Neural cell (in vitro differentiated cells): Measurements from ENCODE around the gene UGCG. TPM values are rescaled to one million over a fixed set of nuclear protein-coding genes. Genes with fewer than 3 reads are reported as not detected.

ENCODE experiments used
- H2AFZ ChIP-seq: fragments of 200-600, 300-800 bp; sonication (generic), shearing (Covaris generic); 2 replicates; pipeline ENCODE4 v1.6.0; 2014; ENCODE audit warnings: low read depth, mild to moderate bottlenecking, antibody characterized with exemption, low read length, moderate library complexity
- H3F3A ChIP-seq: fragments of 200-600 bp; shearing (Covaris generic); 2 replicates; pipeline ENCODE4 v1.6.1; 2016; ENCODE audit warnings: mild to moderate bottlenecking, moderate library complexity, mixed read lengths, antibody characterized with exemption, low read length; ENCODE audit not compliant: insufficient read depth, poor library complexity, severe bottlenecking
- H3K27ac ChIP-seq: fragments of 200-600, 300-800 bp; sonication (generic), shearing (Covaris generic); 2 replicates; pipeline ENCODE4 v1.5.1; 2014; ENCODE audit warnings: mild to moderate bottlenecking, low read length, moderate library complexity
- H3K27me3 ChIP-seq: fragments of 300-800, 200-600 bp; sonication (generic), shearing (Covaris generic); 2 replicates; pipeline ENCODE4 v1.6.0; 2014; ENCODE audit warnings: mild to moderate bottlenecking, low read depth, low read length, moderate library complexity; ENCODE audit not compliant: insufficient read depth
- H3K36me3 ChIP-seq: fragments of 300-800, 200-600 bp; sonication (generic), shearing (Covaris generic); 2 replicates; pipeline ENCODE4 v1.5.1; 2014; ENCODE audit warnings: mild to moderate bottlenecking, antibody characterized with exemption, low read length, moderate library complexity; ENCODE audit not compliant: insufficient read depth
- H3K4me2 ChIP-seq: fragments of 300-800, 200-600 bp; sonication (generic), shearing (Covaris generic); 2 replicates; pipeline ENCODE4 v1.6.0; 2014; ENCODE audit warnings: mild to moderate bottlenecking, low read length
- H3K4me3 ChIP-seq: fragments of 300-800, 200-600 bp; sonication (generic), shearing (Covaris generic); 2 replicates; pipeline ENCODE4 v1.5.1; 2014; ENCODE audit warnings: mild to moderate bottlenecking, low read length, moderate library complexity
- H3K79me2 ChIP-seq: fragments of 200-600 bp; shearing (Covaris generic); replicated peaks from 2 replicates; pipeline ENCODE4 v1.6.0; 2014; ENCODE audit warnings: mild to moderate bottlenecking, low read length, moderate library complexity; ENCODE audit not compliant: insufficient read depth
- H3K9ac ChIP-seq: fragments of 300-800, 200-600 bp; sonication (generic), shearing (Covaris generic); 2 replicates; pipeline ENCODE4 v1.6.1; 2016; ENCODE audit warnings: mild to moderate bottlenecking, low read length, mixed read lengths
- H3K9me2 ChIP-seq: fragments of 200-600 bp; shearing (Covaris generic); 2 replicates; pipeline ENCODE4 v1.6.1; 2016; ENCODE audit warnings: mild to moderate bottlenecking, low read length, mixed read lengths; ENCODE audit not compliant: insufficient read depth
- H3K9me3 ChIP-seq: fragments of 200-600, 300-800 bp; sonication (generic), shearing (Covaris generic); 2 replicates; pipeline ENCODE4 v1.6.1; 2016; ENCODE audit warnings: mild to moderate bottlenecking, mixed run types, low read length, moderate library complexity, mixed read lengths
- H4K20me1 ChIP-seq: fragments of 200-600 bp; shearing (Covaris generic); 2 replicates; pipeline ENCODE4 v1.6.1; 2016; ENCODE audit warnings: mild to moderate bottlenecking, mixed run types; ENCODE audit not compliant: insufficient read depth
- EP300 ChIP-seq: fragments of 450-650 bp; conservative IDR thresholded peaks from 2 replicates; pipeline ENCODE4 v1.6.1; 2014; ENCODE audit warnings: antibody characterized with exemption, mild to moderate bottlenecking, moderate library complexity; ENCODE audit not compliant: poor library complexity, severe bottlenecking
- EZH2 ChIP-seq: fragments of 200-600, 300-800 bp; shearing (Covaris generic), sonication (generic); IDR thresholded peaks from 2 replicates; pipeline ENCODE4 v1.6.1; 2014; ENCODE audit warnings: antibody characterized with exemption, low read length, borderline replicate concordance, mild to moderate bottlenecking; ENCODE audit not compliant: insufficient read depth, poor library complexity, severe bottlenecking
- MXI1 ChIP-seq: fragments of 450-650 bp; conservative IDR thresholded peaks from 2 replicates; pipeline ENCODE4 v1.6.1; 2014; ENCODE audit warnings: antibody characterized with exemption, mild to moderate bottlenecking; ENCODE audit not compliant: poor library complexity, severe bottlenecking
- POLR2AphosphoS5 ChIP-seq: IDR thresholded peaks from 2 replicates; pipeline ENCODE4 v1.6.1; 2012
- RAD21 ChIP-seq: fragments of 450-650 bp; conservative IDR thresholded peaks from 2 replicates; pipeline ENCODE4 v1.6.1; 2014; ENCODE audit warnings: antibody characterized with exemption, mild to moderate bottlenecking, moderate library complexity
- SMC3 ChIP-seq: fragments of 450-650 bp; conservative IDR thresholded peaks from 2 replicates; pipeline ENCODE4 v1.6.1; 2014; ENCODE audit warnings: antibody characterized with exemption, mild to moderate bottlenecking, moderate library complexity; ENCODE audit not compliant: poor library complexity
- TAF1 ChIP-seq: IDR thresholded peaks from 2 replicates; pipeline ENCODE4 v1.6.1; 2012; ENCODE audit warnings: low read depth
- polyA plus RNA-seq: library from polyadenylated mRNA; depleted of rRNA; stranded (reverse); fragments of >200 nt; gene quantifications from 2 replicates; pipeline ENCODE4 v1.2.3, GENCODE V29; 2014
- TF ChIP-seq, protein P1 (sequence below): fragments of 450-650 bp; IDR thresholded peaks from 2 replicates; pipeline ENCODE4 v1.5.1; 2014; ENCODE audit warnings: antibody characterized with exemption, mild to moderate bottlenecking, moderate library complexity; ENCODE audit not compliant: poor library complexity, severe bottlenecking
- TF ChIP-seq, protein P2 (sequence below): IDR thresholded peaks from 2 replicates; pipeline ENCODE4 v1.6.1; 2012; ENCODE audit warnings: borderline replicate concordance

Gene UGCG
- polyA plus RNA-seq, 1 donor from 2014 or later = 93.6 TPM

GRCh38 chr9:111940697-111941096 lies 44.1 kb downstream of the UGCG start:
- no peak overlapping the region for H3K4me2 ChIP-seq
- H3K9me3 ChIP-seq = no peaks in the 10 kb centered on the region
- H3K9ac ChIP-seq = no peak overlapping the region
- H3K36me3 ChIP-seq = no peaks in the 10 kb centered on the region
- H2AFZ ChIP-seq = no peak overlapping the region
- no peaks in the 10 kb centered on the region for H4K20me1 ChIP-seq
- no peaks in the 10 kb centered on the region for H3K9me2 ChIP-seq
- H3K79me2 ChIP-seq = no peaks in the 10 kb centered on the region
- no peak overlapping the region for H3K4me3 ChIP-seq
- H3F3A ChIP-seq = no peaks in the 10 kb centered on the region
- H3K27ac ChIP-seq = no peak overlapping the region
- TF ChIP-seq RAD21 (no peak), EP300 (no peak), SMC3 (no peak), MXI1 (no peak), TAF1 (no peak), POLR2AphosphoS5 (no peak), EZH2 (no peak)
- TF ChIP-seq, protein P1, sequence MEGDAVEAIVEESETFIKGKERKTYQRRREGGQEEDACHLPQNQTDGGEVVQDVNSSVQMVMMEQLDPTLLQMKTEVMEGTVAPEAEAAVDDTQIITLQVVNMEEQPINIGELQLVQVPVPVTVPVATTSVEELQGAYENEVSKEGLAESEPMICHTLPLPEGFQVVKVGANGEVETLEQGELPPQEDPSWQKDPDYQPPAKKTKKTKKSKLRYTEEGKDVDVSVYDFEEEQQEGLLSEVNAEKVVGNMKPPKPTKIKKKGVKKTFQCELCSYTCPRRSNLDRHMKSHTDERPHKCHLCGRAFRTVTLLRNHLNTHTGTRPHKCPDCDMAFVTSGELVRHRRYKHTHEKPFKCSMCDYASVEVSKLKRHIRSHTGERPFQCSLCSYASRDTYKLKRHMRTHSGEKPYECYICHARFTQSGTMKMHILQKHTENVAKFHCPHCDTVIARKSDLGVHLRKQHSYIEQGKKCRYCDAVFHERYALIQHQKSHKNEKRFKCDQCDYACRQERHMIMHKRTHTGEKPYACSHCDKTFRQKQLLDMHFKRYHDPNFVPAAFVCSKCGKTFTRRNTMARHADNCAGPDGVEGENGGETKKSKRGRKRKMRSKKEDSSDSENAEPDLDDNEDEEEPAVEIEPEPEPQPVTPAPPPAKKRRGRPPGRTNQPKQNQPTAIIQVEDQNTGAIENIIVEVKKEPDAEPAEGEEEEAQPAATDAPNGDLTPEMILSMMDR = no peak
- TF ChIP-seq, protein P2, sequence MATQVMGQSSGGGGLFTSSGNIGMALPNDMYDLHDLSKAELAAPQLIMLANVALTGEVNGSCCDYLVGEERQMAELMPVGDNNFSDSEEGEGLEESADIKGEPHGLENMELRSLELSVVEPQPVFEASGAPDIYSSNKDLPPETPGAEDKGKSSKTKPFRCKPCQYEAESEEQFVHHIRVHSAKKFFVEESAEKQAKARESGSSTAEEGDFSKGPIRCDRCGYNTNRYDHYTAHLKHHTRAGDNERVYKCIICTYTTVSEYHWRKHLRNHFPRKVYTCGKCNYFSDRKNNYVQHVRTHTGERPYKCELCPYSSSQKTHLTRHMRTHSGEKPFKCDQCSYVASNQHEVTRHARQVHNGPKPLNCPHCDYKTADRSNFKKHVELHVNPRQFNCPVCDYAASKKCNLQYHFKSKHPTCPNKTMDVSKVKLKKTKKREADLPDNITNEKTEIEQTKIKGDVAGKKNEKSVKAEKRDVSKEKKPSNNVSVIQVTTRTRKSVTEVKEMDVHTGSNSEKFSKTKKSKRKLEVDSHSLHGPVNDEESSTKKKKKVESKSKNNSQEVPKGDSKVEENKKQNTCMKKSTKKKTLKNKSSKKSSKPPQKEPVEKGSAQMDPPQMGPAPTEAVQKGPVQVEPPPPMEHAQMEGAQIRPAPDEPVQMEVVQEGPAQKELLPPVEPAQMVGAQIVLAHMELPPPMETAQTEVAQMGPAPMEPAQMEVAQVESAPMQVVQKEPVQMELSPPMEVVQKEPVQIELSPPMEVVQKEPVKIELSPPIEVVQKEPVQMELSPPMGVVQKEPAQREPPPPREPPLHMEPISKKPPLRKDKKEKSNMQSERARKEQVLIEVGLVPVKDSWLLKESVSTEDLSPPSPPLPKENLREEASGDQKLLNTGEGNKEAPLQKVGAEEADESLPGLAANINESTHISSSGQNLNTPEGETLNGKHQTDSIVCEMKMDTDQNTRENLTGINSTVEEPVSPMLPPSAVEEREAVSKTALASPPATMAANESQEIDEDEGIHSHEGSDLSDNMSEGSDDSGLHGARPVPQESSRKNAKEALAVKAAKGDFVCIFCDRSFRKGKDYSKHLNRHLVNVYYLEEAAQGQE = no peak
- no peaks in the 10 kb centered on the region for H3K27me3 ChIP-seq

DNA sequence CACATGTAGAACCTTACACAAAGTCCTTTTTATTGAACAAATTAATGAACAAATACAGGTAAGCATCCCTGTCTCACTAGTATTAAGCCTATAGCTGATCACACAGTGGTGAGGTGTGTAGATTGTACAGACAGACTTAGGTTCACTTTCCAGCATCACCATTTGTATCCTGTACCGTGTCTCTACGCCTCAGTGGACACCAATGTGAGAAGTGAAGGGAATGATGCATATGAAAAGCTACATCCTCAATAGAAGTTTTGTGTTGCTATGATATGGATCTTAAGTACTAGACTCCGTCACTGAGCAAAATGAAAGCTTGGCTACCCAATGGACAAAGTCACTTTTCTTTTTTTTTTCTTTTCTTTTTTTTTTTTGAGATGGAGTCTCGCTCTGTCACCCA lies 46.6 kb downstream of the UGCG start:
- Histone ChIP-seq H3F3A (no peaks in the 10 kb centered on the region), H3K9me3 (no peaks in the 10 kb centered on the region), H2AFZ (no peak overlapping the region), H3K9me2 (no peaks in the 10 kb centered on the region), H3K27me3 (no peaks in the 10 kb centered on the region), H3K9ac (no peak overlapping the region), H3K79me2 (no peaks in the 10 kb centered on the region), H3K27ac (no peak overlapping the region), H3K4me2 (no peak overlapping the region), H3K36me3 (no peaks in the 10 kb centered on the region), H3K4me3 (no peak overlapping the region), H4K20me1 (no peaks in the 10 kb centered on the region)
- TF ChIP-seq RAD21 (no peak), POLR2AphosphoS5 (no peak), EZH2 (no peak), EP300 (no peak), MXI1 (no peak), TAF1 (no peak), SMC3 (no peak)
- TF ChIP-seq, protein P1 = no peak
- TF ChIP-seq, protein P2 = no peak
